Lung (tissue), 12 donors: ENCODE results near the gene RAB4B. TPM values are rescaled to one million over a fixed set of nuclear protein-coding genes. Genes with fewer than 3 reads are reported as not detected.

ENCODE experiments used
- ATAC-seq: fragments of 200-7000 bp; cut with Tn5 transposase; one replicate; pipeline ENCODE4 v1.9.1; 2020; ENCODE audit warnings: moderate number of reproducible peaks; ENCODE audit not compliant: insufficient read depth, low FRiP score
- DNase-seq, 3 donors: peaks; one replicate each; pipeline ENCODE4 v3.0.0-alpha.2; 2013 to 2017
- H3K27ac ChIP-seq, 2 donors: one replicate each; pipeline ENCODE4 v1.5.1; 2013; ENCODE audit warnings: mild to moderate bottlenecking in 2 of 2, moderate library complexity in 2 of 2, control low read depth in 1 of 2, inconsistent platforms in 1 of 2, low read depth in 1 of 2, low read length in 1 of 2
- H3K27me3 ChIP-seq, 3 donors: one replicate each; pipeline ENCODE4 v1.5.1; 2013; ENCODE audit warnings: low read length in 2 of 3; ENCODE audit not compliant: control insufficient read depth in 3 of 3, insufficient read depth in 3 of 3
- H3K36me3 ChIP-seq, 4 donors: one replicate each; pipeline ENCODE4 v1.5.1; 2013; ENCODE audit warnings: low read length in 4 of 4, mild to moderate bottlenecking in 1 of 4, moderate library complexity in 1 of 4; ENCODE audit not compliant: control insufficient read depth in 4 of 4, insufficient read depth in 4 of 4
- H3K4me1 ChIP-seq, 5 donors: one replicate each; pipeline ENCODE4 v1.5.1; 2013; ENCODE audit warnings: low read length in 5 of 5, mild to moderate bottlenecking in 2 of 5, moderate library complexity in 1 of 5; ENCODE audit not compliant: control insufficient read depth in 5 of 5, insufficient read depth in 5 of 5
- H3K4me3 ChIP-seq: one replicate; pipeline ENCODE4 v1.5.1; 2013; ENCODE audit warnings: mild to moderate bottlenecking, control low read depth, moderate library complexity
- H3K9ac ChIP-seq, 2 donors: one replicate each; pipeline ENCODE4 v1.5.1; 2013; ENCODE audit warnings: low read length in 2 of 2, control low read depth in 1 of 2; ENCODE audit not compliant: insufficient read depth in 1 of 2
- H3K9me3 ChIP-seq, 4 donors: one replicate each; pipeline ENCODE4 v1.5.1; 2013; ENCODE audit warnings: low read length in 3 of 4, mild to moderate bottlenecking in 1 of 4, moderate library complexity in 1 of 4; ENCODE audit not compliant: control insufficient read depth in 4 of 4, insufficient read depth in 3 of 4
- CTCF ChIP-seq: IDR thresholded peaks from 2 replicates; pipeline ENCODE4 v1.5.1; 2012; ENCODE audit warnings: mild to moderate bottlenecking; ENCODE audit errors: control extremely low read depth, extremely low read depth
- WGBS, 2 donors: extraction: QIAGEN DNeasy Blood & Tissue Kit; methylation state at CpG; one replicate each; pipeline ENCODE4 v1.1.7; 2013; 5-methylcytosine and 5-hydroxymethylcytosine counted together
- polyA plus RNA-seq, 2 donors: library from polyadenylated mRNA; stranded (reverse); fragments of 200-250 nt; gene quantifications; one replicate each; pipeline ENCODE4 v1.2.1, GENCODE V29; 2013
- total RNA-seq, 2 donors: library from RNA; depleted of rRNA in 1 of 2; stranded (reverse); fragments of >200 nt in 1 of 2; gene quantifications; one replicate each; pipeline ENCODE4 v1.2.1, GENCODE V29; 2014 to 2021
- donor health status: control.
- donor health status: control.
- donor health status: Bipolar disorder and iron deficiency.
- donor health status: healthy.
- donor health status: DM: yes; HTN: yes; CAD: no.

Gene RAB4B
- total and polyA plus RNA-seq, 4 donors = 11.5 to 90.9 (median 75.8) TPM

- H3K27me3 ChIP-seq = no peaks in the 10 kb centered on the region
- H3K9me3 ChIP-seq = peaks cover 0 to 2% (median 0%) of the 10 kb centered on the region in 4 donors
- no peak overlapping the region for H3K4me3 ChIP-seq
- H3K27ac ChIP-seq = no peak overlapping the region
- WGBS, 2 donors = 64 to 74% methylated on average over 1 of the region's 1 CpG
- no peak overlapping the region for H3K9ac ChIP-seq
- ATAC-seq (no peak), DNase-seq (no peak)
- H3K4me1 ChIP-seq = no peaks in the 10 kb centered on the region
- no peak for TF ChIP-seq CTCF
- H3K36me3 ChIP-seq = peaks cover 0 to 27% (median 2%) of the 10 kb centered on the region in 4 donors
These were observed 7.5 kb downstream of the RAB4B start for GRCh38 chr19:40785526-40785925.

GRCh38 chr19:40786060-40787037, 8.3 kb downstream of the RAB4B start:
- Histone ChIP-seq H3K9ac (no peak overlapping the region), H3K4me1 (no peaks in the 10 kb centered on the region), H3K27ac (no peak overlapping the region), H3K36me3 (peaks cover 0 to 27% (median 2%) of the 10 kb centered on the region in 4 donors), H3K27me3 (no peaks in the 10 kb centered on the region), H3K9me3 (peaks cover 0 to 2% (median 0%) of the 10 kb centered on the region in 4 donors), H3K4me3 (no peak overlapping the region)
- no peak for TF ChIP-seq CTCF
- no peak for DNase-seq
- WGBS, 2 donors = 92 to 93% methylated on average over 25 of the region's 25 CpGs
- ATAC-seq = no peak

- Histone ChIP-seq H3K9ac (no peak overlapping the region), H3K36me3 (peaks cover 0 to 14% (median 2%) of the 10 kb centered on the region in 4 donors), H3K27me3 (no peaks in the 10 kb centered on the region), H3K9me3 (peaks cover 0 to 2% (median 0%) of the 10 kb centered on the region in 4 donors), H3K27ac (peak overlapping the region in 1 of 2 donors; percentile 60), H3K4me1 (peaks cover 0 to 7% (median 5%) of the 10 kb centered on the region in 5 donors), H3K4me3 (no peak overlapping the region)
- ATAC-seq (peak; percentile 76), DNase-seq (no peak)
- no peak for TF ChIP-seq CTCF
- 80 to 82% methylated on average over 7 of the region's 7 CpGs for WGBS, 2 donors
These were observed 13.3 kb downstream of the RAB4B start for GRCh38 chr19:40791349-40791748.
